Activated CD4-positive, alpha-beta T cell treated with anti-CD3 and anti-CD28 coated beads, Interleukin-2, amount 50 U/mL, for 16 hours (primary cell): ENCODE data around the gene TUBD1.
"Not testable (repeated sequence)": the region's sequence is repeated elsewhere in the genome, so short reads cannot be mapped to it uniquely, and the experiment has no call there.

ENCODE experiments used
- DNase-seq: peaks from one replicate; pipeline ENCODE4 v3.0.0-alpha.2; 2020

Gene TUBD1

DNA sequence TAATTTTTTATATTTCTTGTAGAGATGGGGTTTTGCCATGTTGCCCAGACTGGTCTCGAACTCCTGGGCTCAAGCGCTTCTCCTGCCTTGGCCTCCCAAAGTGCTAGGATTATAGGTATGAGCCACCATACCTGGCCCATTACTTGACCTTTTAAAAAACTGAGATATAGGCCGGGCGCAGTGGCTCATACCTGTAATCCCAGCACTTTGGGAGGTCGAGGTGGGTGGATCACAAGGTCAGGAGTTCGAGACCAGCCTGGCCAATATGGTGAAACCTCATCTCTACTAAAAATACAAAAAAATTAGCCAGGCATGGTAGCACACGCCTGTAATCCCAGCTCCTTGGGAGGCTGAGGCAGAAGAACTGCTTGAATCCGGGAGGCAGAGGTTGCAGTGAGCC is 19.3 kb downstream of the TUBD1 start:
- DNase-seq = not testable (repeated sequence)

GRCh38 chr17:59872351-59872750 is 20.4 kb downstream of the TUBD1 start:
- DNase-seq = no peak

GRCh38 chr17:59870482-59870881 is 22.3 kb downstream of the TUBD1 start:
- no peak for DNase-seq

DNA sequence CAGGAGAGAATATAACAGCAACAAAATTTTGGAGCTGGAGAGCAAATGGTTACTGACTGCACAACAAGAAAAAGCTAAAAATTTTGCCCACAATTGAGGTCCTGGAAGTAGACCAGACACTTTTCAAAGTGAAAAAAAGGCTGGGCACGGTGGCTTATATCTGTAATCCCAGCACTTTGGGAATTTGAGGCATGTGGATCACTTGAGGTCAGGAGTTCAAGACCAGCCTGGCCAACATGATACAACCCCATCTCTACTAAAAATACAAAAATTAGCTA is 22.9 kb downstream of the TUBD1 start:
- DNase-seq = no peak

- DNase-seq = no peak
Measured at GRCh38 chr17:59863616-59864015, 29.1 kb downstream of the TUBD1 start.

DNA sequence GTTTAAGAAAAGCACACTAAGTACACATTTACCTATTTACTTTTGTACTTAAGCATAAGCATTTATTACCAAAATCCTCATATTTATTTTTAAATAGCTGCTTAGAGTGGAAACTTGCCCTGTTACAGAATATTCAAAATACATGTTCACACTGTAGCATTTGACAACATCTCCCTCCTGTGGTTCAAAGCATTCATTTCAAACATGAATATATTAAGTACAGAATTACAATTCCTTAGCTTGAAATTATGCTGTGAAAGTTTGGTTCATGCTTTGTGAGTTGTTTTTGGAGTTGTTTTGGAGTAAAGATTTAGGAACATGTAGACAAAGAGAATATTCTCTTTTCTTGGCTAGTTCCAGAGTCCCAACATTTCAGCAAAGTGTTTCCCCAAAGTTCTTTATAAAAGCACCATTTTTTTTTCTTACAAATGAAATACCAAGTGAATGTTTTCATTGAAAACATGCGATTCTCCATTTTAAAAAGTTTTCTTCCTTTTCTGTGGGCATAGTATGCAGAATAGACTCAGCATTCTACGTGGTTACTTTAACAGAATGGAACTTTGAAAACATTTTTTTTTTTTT is 33.2 kb downstream of the TUBD1 start:
- DNase-seq = peak; percentile 50

DNA sequence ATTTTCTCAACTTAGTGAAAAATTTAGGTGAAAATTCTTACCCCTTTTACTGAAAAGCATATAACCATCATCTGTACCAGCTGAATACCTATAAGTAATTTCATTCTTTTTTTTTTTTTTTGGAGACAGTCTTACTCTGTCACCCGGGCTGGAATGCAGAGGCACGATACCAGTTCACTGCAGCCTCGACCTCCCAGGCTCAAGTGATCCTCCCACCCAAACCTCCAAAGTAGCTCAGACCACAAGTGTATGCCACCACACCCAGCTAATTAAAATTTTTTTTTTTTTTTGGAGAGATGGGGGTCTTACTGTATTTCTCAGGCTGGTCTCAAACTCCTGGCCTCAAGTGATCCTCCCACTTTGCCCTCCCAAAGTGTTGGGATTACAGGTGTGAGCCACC is 33.8 kb downstream of the TUBD1 start:
- DNase-seq = no peak

DNA sequence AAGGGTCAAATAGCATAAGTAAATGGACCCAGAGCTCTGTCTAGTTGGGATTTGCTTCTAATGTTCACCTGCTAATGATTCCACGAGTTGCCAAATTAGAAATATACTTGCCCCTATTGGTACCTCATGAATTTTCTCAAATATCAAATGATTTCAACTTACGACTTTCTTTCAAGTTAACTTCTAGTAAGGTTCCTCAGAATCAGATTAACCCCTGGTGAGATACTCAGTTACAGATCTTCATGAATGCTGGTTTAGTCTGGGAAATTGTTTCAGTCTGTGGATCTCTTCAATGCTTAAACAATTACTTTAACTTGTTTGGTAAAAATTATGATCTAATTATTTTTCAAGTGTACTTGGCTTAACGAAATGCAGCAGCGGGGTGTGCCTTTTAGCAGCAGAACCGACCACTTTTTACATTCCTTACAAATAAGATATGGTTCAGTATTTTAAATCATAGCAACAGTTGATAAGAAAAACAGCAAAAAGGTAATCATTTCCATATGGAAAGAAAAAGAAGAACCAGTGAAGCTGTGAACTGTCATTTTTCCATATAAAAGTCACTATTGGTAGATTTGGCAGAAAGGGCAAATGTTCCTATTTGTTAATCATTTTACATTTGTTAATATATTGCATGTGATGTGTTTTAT is 34.5 kb downstream of the TUBD1 start:
- no peak for DNase-seq

- no peak for DNase-seq
Measured at GRCh38 chr17:59856859-59857794, 35.6 kb downstream of the TUBD1 start.

DNA sequence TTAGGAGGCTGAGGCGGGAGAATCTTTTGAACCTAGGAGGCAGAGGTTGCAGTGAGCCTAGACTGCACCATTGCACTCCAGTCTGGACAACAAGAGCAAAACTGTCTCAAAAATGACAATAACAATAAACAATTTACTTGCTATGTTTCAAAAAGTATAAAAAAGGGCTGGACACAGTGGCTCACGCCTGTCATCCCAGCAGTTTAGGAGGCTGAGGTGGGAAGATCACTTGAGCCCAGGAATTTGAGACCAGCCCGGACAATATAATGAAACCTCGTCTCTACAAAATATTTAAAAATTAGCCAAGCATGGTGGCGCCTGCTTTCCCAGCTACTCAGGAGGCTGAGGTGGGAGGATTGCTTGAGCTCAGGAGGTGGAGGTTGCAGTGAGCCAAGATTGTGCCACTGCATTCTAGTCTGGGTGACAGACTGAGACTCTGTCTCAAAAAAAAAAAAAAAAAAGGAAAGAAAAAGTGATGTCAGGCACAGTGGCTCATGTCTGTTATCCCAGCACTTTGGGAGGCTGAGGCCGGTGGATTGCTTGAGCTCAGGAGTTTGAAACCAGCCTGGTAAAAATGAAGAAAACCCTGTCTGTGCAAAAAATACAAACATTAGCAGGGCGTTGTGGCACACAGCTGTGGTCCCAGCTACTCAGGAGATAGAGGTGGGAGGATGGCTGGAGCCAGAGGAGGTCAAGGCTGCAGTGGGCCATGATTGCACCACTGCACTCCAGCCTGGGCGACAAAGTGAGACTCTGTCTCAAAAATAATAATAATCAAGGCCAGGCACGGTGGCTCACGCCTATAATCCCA is 38.6 kb downstream of the TUBD1 start:
- DNase-seq = not testable (repeated sequence)

DNA sequence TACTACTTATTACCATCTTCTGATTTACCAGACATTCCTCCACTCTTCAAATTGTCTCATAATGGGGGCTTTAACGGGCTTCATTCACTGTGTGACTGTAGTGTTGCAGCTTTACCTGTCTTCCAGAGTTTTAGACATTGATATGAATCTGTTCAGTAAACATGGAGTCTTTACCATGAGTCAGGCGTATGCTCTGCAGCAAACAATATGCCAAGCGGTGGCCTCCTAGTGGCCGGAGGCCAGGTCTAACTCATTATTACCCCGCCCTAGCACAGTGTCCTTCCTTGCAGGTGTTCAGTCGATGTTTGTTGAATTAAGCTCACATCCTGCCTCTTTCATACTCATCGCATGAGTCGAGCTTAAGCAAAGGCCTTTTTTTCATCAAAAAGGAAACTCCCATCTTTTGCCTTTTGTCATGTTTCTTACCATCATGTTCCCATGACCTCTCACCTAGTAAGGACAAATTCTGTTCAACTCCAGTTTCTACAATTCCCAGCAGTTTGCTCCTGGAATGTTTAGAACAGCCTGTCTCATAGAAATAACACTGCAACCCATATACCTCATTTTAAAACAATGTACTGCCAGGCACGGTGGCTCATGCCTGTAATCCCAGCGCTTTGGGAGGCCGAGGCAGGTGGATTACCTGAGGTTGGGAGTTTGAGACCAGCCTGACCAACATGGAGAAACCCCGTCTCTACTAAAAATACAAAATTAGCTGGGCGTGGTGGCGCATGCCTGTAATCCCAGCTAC is 39.4 kb downstream of the TUBD1 start:
- peak; percentile 69 for DNase-seq

- DNase-seq = not testable (repeated sequence)
Measured at GRCh38 chr17:59852847-59853167, 39.9 kb downstream of the TUBD1 start.

DNA sequence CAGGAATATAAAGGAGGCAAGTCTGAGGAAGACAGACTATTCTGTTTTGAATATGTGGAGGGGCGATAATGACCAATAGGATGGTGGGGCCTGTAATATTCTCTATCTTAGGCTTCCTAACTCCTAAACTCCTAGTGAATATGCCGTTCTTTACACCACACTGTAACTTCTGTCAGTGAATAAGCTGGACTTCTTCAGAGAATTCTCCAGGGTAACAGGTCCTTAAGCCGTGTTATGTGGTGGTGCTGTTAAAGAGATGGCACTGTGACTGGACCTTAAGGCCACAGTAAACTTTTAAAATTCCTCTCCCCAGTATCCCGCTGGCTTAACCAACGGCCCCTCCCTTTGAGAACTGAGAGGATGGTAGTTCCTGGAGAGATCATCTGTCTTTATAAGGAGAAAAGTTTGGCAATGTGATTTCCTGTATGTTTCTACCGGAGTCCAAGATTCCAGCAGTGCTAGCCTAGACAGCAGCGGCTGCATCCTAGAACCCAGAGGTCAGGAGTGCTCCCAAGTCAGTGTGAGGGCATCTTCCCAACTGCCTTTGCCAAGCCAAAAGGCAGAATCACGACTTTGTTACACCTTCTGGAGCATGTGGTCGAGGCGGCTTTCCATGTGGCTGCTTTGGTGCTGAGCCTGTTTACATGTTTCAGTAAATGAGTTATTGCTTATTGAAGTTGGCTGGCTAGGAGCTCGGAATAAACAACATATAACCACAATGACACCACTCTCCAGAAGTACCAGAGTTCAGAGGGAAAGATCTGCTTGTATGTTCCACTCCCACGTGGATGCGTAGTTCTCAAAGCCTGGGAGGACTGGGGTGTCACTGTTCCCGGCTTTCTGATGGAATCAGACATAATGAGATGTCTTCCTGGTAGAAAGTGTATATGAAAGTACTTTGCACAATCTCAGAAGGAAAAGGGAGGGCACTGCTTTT is 41.0 kb downstream of the TUBD1 start:
- DNase-seq = no peak

- DNase-seq = not testable (repeated sequence)
Measured at GRCh38 chr17:59850311-59850710, 42.4 kb downstream of the TUBD1 start.

DNA sequence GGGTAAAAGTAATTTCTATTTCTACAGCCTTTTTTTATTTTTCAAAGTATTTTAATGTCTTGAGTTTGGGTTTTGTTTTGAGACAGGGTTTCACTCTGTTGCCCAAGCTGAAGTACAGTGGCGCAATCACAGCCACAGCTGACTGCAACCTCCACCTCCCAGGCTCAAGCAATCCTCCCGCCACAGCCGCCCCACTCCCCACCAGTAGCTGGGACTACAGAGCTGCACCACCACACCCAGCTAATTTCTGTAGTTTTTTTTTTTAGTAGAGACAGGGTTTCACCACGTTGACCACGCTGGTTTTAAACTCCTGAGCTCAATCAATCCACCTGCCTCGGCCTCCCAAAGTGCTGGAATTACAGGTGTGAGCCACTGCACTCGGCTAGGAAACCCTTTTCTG is 44.0 kb downstream of the TUBD1 start:
- DNase-seq = peak; percentile 93

GRCh38 chr17:59848385-59848668 is 44.4 kb downstream of the TUBD1 start:
- no peak for DNase-seq

- peak; percentile 84 for DNase-seq
Measured at GRCh38 chr17:59846394-59847165, 46.2 kb downstream of the TUBD1 start.

DNA sequence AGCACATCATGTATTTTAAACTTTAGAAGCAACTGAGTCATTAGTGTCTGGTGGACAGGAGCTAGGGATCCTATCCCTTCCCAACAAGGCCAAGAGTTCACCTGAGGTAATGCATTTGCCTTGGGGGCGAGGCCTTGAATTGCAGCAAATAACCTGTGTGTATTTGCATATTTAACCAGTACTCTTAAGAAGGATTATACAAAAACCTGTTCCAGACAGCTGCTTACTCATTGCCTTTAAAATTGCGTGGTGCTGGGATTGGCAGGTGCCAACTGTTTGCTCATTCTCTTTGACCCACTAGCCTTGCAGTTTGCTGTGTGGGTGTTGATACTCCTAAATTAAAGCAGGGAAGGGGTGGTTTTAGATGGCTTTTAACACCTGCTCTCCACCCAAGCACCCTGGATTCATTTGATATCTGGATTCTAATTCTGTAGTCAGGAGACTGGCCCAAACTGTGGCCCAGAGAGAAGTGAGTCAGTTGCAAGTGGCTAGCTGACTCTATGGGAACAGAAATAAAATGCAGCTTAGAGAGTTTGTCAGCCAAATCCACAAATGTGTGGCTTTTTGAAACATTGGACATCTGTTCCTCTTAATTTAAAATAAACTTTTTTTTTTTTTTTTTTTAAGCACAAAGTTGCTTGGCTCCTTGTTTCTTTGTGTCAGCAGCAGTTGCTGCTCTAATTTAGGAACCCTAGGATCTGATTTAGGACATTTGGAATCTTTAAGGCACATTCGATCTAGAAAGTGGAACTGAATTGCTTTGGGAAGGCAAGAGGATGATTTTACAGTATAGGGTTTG is 46.9 kb downstream of the TUBD1 start:
- peak; percentile 75 for DNase-seq

- DNase-seq = peak; percentile 41
Measured at GRCh38 chr17:59844884-59845594, 47.7 kb downstream of the TUBD1 start.
